HepG2 (cell line): ENCODE measurements around the gene DCTN2. TPM values are rescaled to one million over a fixed set of nuclear protein-coding genes. Genes with fewer than 3 reads are reported as not detected.

Source experiments
- CBX2 ChIP-seq, 2 experiments: fragments of 200-600 bp in 1 of 2; sonication (generic); formaldehyde crosslinking in 1 of 2; IDR thresholded peaks; 2 replicates each; pipeline versions ENCODE4 v1.7.0 to v1.8.1; 2018 to 2022; ENCODE audit warnings: low read depth in 2 of 2, low read length in 1 of 2, mild to moderate bottlenecking in 1 of 2, missing genetic modification reagents in 1 of 2
- ELF4 ChIP-seq: sonication (generic); formaldehyde crosslinking; IDR thresholded peaks from 2 replicates; pipeline ENCODE4 v1.5.0; 2020; ENCODE audit warnings: missing genetic modification reagents, mild to moderate bottlenecking, moderate library complexity, borderline replicate concordance
- FOSL2 ChIP-seq: sonication (generic); formaldehyde crosslinking; IDR thresholded peaks from 2 replicates; pipeline ENCODE4 v1.4.0; 2020; ENCODE audit warnings: missing genetic modification reagents
- GATAD2A ChIP-seq: IDR thresholded peaks from 2 replicates; pipeline ENCODE4 v1.6.1; 2016
- HOXA3 ChIP-seq: sonication (generic); formaldehyde crosslinking; IDR thresholded peaks from 2 replicates; pipeline ENCODE4 v1.5.0; 2020; ENCODE audit warnings: missing genetic modification reagents
- KDM4B ChIP-seq: sonication (generic); formaldehyde crosslinking; IDR thresholded peaks from 2 replicates; pipeline ENCODE4 v1.4.0; 2020; ENCODE audit warnings: missing genetic modification reagents
- NONO ChIP-seq, 2 experiments: fragments of 450-650 bp in 1 of 2; sonication (generic) in 1 of 2; formaldehyde crosslinking in 1 of 2; IDR thresholded peaks in 1 of 2; conservative IDR thresholded peaks in 1 of 2; 2 replicates each; pipeline versions ENCODE4 v1.6.1 to v1.8.0; 2017 to 2022; ENCODE audit warnings: mild to moderate bottlenecking in 1 of 2, missing genetic modification reagents in 1 of 2, moderate library complexity in 1 of 2
- REPIN1 ChIP-seq: sonication (generic); formaldehyde crosslinking; IDR thresholded peaks from 2 replicates; pipeline ENCODE4 v1.8.0; 2022; ENCODE audit warnings: missing genetic modification reagents, low read depth, mild to moderate bottlenecking, borderline replicate concordance
- SMAD1 ChIP-seq: sonication (generic); formaldehyde crosslinking; IDR thresholded peaks from 2 replicates; pipeline ENCODE4 v1.4.0; 2020; ENCODE audit warnings: missing genetic modification reagents, low read depth, mild to moderate bottlenecking, borderline replicate concordance
- SMYD3 ChIP-seq: sonication (generic); formaldehyde crosslinking; IDR thresholded peaks from 2 replicates; pipeline ENCODE4 v1.8.1; 2023; ENCODE audit warnings: mild to moderate bottlenecking, missing genetic modification reagents
- SOX13 ChIP-seq, 3 experiments: fragments of 450-650 bp in 1 of 3; sonication (generic) in 1 of 3; formaldehyde crosslinking in 1 of 3; IDR thresholded peaks in 2 of 3; conservative IDR thresholded peaks in 1 of 3; 2 replicates each; pipeline versions ENCODE4 v1.5.0 to v1.6.1; 2016 to 2020; ENCODE audit warnings: antibody characterized with exemption in 1 of 3, mild to moderate bottlenecking in 1 of 3, missing compliant biosample characterization in 1 of 3, missing genetic modification reagents in 1 of 3, moderate library complexity in 1 of 3
- SRY ChIP-seq: sonication (generic); formaldehyde crosslinking; IDR thresholded peaks from 2 replicates; pipeline ENCODE4 v1.8.0; 2022; ENCODE audit warnings: mild to moderate bottlenecking, missing genetic modification reagents
- ZNF101 ChIP-seq: sonication (generic); formaldehyde crosslinking; IDR thresholded peaks from 2 replicates; pipeline ENCODE4 v1.4.0; 2020; ENCODE audit warnings: mild to moderate bottlenecking, low read depth, missing genetic modification reagents, borderline replicate concordance
- ZNF510 ChIP-seq: sonication (generic); formaldehyde crosslinking; IDR thresholded peaks from 2 replicates; pipeline ENCODE4 v1.4.0; 2020; ENCODE audit warnings: low read depth, mild to moderate bottlenecking, missing genetic modification reagents
- ZNF615 ChIP-seq: sonication (generic); formaldehyde crosslinking; IDR thresholded peaks from 2 replicates; pipeline ENCODE4 v1.5.0; 2020; ENCODE audit warnings: mild to moderate bottlenecking, missing genetic modification reagents, borderline replicate concordance
- polyA plus RNA-seq, 8 experiments: library from polyadenylated mRNA; depleted of rRNA in 3 of 8; stranded (reverse) in 7 of 8; unstranded in 1 of 8; fragments of >200 nt; fragmentation: Illumina TruSeq in 4 of 8; extraction: Trizol in 4 of 8; gene quantifications; 2 replicates each; pipeline versions ENCODE4 v1.2.1 to v1.2.3, GENCODE V29; 2011 to 2016; ENCODE audit warnings: low read depth in 4 of 8, missing spikeins in 1 of 8, mixed read lengths in 1 of 8; ENCODE audit not compliant: insufficient read depth in 1 of 8
- total RNA-seq, 5 experiments: library from RNA; depleted of rRNA; stranded (reverse); fragments of >200 nt; fragmentation: Illumina TruSeq; extraction: Trizol; gene quantifications; 2 replicates each; pipeline ENCODE4 v1.2.3, GENCODE V29; 2016; ENCODE audit warnings: low read depth in 1 of 5
- TF ChIP-seq, protein P1 (sequence below): sonication (generic); formaldehyde crosslinking; IDR thresholded peaks from 2 replicates; pipeline ENCODE4 v1.8.0; 2022; ENCODE audit warnings: missing genetic modification reagents, mild to moderate bottlenecking, inconsistent platforms, borderline replicate concordance
- TF ChIP-seq, protein P2 (sequence below): sonication (generic); formaldehyde crosslinking; IDR thresholded peaks from 2 replicates; pipeline ENCODE4 v1.4.0; 2020; ENCODE audit warnings: missing genetic modification reagents
- TF ChIP-seq, protein P3 (sequence below): sonication (generic); formaldehyde crosslinking; IDR thresholded peaks from 2 replicates; pipeline ENCODE4 v1.5.0; 2020; ENCODE audit warnings: missing genetic modification reagents
- TF ChIP-seq, protein P4 (sequence below): sonication (generic); IDR thresholded peaks from 2 replicates; pipeline ENCODE4 v1.6.1; 2016; ENCODE audit warnings: low read depth, borderline replicate concordance
- TF ChIP-seq, protein P5 (sequence below): IDR thresholded peaks from 2 replicates; pipeline ENCODE4 v1.6.1; 2018; ENCODE audit warnings: missing genetic modification reagents, mild to moderate bottlenecking, missing compliant biosample characterization

The DCTN2 gene
- total and polyA plus RNA-seq, 2 of the 13 experiments (the other 11 are each of a cell fraction or from before 2014, with no cell fraction given) = 72.0 to 77.4 TPM

DNA sequence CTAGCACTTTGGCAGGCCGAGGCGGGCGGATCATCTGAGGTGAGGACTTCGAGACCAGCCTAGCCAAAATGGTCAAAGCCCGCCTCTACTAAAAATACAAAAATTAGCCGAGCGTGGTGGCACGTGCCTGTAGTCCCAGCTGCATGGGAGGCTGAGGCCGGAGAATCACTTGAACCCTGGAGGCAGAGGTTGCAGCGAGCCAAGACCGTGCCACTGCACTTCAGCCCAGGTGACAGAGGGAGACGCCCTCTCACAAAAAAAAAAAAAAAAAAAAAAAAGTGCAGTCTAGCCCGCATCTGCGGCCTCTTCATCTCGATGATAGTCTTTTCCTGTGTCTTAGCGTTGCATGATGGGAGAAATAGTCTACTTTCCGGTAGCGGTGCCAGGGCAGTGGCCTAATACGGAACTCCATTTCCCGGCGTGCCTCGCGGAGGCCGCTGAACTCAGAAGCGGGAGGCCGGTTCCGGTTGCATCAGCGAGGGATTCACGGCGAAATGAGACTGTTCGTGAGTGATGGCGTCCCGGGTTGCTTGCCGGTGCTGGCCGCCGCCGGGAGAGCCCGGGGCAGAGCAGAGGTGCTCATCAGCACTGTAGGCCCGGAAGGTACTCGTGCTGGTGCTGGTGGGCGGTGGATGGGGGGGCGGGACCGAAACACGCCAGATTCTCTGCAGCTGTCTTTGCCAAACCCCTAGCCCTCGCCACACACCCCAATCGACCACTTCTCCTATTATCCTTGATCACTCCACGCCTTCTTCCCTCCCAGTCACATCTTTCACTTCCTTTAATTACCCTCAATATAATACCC, 59.2 kb downstream of the DCTN2 start, which contains the start of gene MARS1 (continued):
- TF ChIP-seq REPIN1 (peak; percentile 19; the same call in 1 of the 2 replicates), SOX13 (IDR thresholded peaks at IDR 0.05) (no peak), SOX13 (CRISPR knock-in tag; conservative IDR thresholded peaks at IDR 0.05 in 1 of 2, IDR thresholded peaks at IDR 0.05 in 1 of 2) (no peak), ZNF101 (CRISPR knock-in tag) (no peak), HOXA3 (CRISPR knock-in tag) (peak; percentile 83), SMYD3 (CRISPR knock-in tag) (no peak), ELF4 (CRISPR knock-in tag) (no peak), KDM4B (CRISPR knock-in tag) (no peak), ZNF510 (CRISPR knock-in tag) (no peak; the same call in 1 of the 2 replicates), SRY (CRISPR knock-in tag) (no peak; the same call in 1 of the 2 replicates), NONO (IDR thresholded peaks at IDR 0.05) (no peak), NONO (CRISPR knock-in tag; conservative IDR thresholded peaks at IDR 0.05) (peak; percentile 88), SMAD1 (CRISPR knock-in tag) (0 out of 2 replicates have a peak, but pooled peaks have one; percentile 36), GATAD2A (CRISPR knock-in tag) (peak; percentile 24; the same call in 1 of the 2 replicates), FOSL2 (peak; percentile 57; the same call in 1 of the 2 replicates), ZNF615 (CRISPR knock-in tag) (no peak), CBX2 (IDR thresholded peaks at IDR 0.05; ENCODE audit: low read depth, low read length) (no peak), CBX2 (CRISPR knock-in tag; IDR thresholded peaks at IDR 0.05; ENCODE audit: low read depth) (no peak)
- TF ChIP-seq, protein P1, sequence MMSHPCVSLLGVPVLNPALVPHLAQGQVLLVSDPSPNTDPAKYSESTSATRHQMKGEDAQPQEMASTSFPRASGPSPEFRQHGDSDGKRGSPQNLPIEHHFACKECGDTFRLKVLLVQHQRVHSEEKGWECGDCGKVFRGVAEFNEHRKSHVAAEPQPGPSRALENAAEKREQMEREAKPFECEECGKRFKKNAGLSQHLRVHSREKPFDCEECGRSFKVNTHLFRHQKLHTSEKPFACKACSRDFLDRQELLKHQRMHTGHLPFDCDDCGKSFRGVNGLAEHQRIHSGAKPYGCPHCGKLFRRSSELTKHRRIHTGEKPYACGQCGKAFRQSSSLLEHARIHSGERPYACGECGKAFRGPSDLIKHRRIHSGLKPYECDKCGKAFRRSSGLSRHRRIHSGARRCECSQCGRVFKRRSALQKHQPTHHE (CRISPR knock-in tag) = peak; percentile 44; the same call in 1 of the 2 replicates
- TF ChIP-seq, protein P2, sequence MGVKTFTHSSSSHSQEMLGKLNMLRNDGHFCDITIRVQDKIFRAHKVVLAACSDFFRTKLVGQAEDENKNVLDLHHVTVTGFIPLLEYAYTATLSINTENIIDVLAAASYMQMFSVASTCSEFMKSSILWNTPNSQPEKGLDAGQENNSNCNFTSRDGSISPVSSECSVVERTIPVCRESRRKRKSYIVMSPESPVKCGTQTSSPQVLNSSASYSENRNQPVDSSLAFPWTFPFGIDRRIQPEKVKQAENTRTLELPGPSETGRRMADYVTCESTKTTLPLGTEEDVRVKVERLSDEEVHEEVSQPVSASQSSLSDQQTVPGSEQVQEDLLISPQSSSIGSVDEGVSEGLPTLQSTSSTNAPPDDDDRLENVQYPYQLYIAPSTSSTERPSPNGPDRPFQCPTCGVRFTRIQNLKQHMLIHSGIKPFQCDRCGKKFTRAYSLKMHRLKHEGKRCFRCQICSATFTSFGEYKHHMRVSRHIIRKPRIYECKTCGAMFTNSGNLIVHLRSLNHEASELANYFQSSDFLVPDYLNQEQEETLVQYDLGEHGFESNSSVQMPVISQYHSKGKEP (CRISPR knock-in tag) = no peak
- TF ChIP-seq, protein P3, sequence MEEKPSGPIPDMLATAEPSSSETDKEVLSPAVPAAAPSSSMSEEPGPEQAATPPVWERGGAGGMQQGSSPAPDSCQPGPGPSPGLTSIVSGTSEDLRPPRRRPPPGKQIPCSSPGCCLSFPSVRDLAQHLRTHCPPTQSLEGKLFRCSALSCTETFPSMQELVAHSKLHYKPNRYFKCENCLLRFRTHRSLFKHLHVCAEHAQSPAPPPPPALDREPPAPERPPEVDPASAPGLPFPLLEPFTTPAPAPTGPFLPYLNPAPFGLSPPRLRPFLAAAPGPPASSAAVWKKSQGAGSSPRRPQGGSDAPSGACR (CRISPR knock-in tag) = peak; percentile 85
- TF ChIP-seq, protein P4, sequence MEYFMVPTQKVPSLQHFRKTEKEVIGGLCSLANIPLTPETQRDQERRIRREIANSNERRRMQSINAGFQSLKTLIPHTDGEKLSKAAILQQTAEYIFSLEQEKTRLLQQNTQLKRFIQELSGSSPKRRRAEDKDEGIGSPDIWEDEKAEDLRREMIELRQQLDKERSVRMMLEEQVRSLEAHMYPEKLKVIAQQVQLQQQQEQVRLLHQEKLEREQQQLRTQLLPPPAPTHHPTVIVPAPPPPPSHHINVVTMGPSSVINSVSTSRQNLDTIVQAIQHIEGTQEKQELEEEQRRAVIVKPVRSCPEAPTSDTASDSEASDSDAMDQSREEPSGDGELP = peak; percentile 60; the same call in 1 of the 2 replicates
- TF ChIP-seq, protein P5, sequence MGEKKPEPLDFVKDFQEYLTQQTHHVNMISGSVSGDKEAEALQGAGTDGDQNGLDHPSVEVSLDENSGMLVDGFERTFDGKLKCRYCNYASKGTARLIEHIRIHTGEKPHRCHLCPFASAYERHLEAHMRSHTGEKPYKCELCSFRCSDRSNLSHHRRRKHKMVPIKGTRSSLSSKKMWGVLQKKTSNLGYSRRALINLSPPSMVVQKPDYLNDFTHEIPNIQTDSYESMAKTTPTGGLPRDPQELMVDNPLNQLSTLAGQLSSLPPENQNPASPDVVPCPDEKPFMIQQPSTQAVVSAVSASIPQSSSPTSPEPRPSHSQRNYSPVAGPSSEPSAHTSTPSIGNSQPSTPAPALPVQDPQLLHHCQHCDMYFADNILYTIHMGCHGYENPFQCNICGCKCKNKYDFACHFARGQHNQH (CRISPR knock-in tag) = peak; percentile 76
